Measurements from ENCODE around the gene CAMK2B.

The CAMK2B gene

DNA sequence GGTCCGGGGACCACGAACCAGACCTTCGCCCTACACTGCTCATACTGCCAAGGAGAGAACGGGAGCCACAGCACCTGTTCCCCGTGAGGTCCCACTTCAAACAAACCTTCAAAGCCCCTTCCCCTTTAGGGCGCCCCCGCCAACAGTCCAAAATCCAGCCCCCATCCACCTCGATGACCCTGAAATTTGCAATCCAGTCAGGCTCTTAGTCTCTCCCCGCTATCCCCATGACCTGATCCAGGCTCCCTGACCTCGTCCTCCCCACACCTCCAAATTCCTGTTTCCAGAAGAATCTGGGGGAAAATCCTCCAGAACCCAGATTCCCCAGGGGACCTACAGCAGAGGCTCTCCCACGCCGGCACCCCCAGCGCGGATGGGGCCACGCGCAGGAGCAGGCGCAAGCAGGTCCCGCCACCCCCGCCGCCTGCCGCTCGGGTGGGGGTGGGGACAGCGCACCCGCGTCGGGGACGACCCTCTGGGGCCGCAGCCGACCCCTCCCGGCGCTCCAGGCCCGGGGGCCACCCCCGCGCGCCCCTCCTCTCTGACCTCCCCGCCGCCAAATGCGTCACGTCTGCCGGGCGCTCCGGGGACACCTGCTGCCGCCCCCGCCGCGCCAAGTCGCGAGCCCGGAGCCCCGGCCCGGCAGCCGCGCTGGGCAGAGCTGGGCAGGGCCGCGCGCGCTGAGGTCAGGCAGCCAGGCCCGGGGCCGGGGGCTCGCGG, 753 bp downstream of the CAMK2B start:
- TF ChIP-seq CTCF (conservative IDR thresholded peaks at IDR 0.05; ENCODE audit: low read length): no peak
- no peak for DNase-seq (ENCODE audit: low read depth)
- H3K4me3 ChIP-seq (ENCODE audit: low read length): no peak overlapping the region

- no peak for TF ChIP-seq CTCF (conservative IDR thresholded peaks at IDR 0.05; ENCODE audit: low read length)
- no peak for DNase-seq (ENCODE audit: low read depth)
- no peak overlapping the region for H3K4me3 ChIP-seq (ENCODE audit: low read length)
Observed at GRCh38 chr7:44324204-44324480, 1.3 kb downstream of the CAMK2B start.

DNA sequence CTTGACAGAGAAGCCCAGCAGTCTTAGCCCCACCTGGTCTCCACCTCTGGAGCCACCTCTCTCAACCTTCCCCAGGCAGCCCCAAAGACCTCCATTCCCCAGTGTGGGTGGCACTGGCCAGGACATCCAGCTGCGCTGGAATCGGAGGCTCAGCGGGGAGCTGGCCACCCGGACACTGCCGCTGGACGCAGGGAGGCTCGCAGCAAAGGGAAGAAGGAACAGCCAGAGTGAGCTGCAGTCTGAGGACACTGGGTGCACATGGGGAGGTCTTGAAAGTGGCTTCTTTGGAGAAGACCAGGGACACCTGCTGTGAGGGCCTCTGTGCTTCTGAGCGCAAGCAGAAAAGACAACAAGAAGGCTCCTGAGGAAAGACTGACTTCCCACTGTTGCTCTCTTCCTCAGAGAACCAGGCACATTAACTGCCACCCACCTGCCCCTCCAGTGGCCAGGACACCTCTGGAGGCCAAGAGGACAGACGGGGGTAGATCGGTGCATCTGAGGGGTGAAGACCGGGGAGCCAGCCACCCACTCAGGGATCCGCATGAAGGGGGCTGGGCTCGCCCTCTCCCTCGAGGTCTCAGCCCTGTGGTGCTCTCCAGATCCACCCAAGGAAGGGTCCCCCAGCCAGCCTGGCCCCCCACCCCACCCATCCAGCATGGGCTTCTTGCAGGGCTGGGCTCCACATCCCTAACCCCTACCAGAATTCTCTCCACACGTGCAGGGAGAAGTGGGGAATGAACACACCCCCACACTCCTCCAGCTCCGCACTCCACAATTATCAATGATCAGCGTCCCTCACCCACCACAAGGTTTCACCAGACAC, 1.8 kb downstream of the CAMK2B start:
- no peak for TF ChIP-seq CTCF (conservative IDR thresholded peaks at IDR 0.05; ENCODE audit: low read length)
- no peak for DNase-seq (ENCODE audit: low read depth)
- no peak overlapping the region for H3K4me3 ChIP-seq (ENCODE audit: low read length)

GRCh38 chr7:44322631-44323363, 2.6 kb downstream of the CAMK2B start:
- H3K4me3 ChIP-seq (ENCODE audit: low read length): no peak overlapping the region
- TF ChIP-seq CTCF (conservative IDR thresholded peaks at IDR 0.05; ENCODE audit: low read length): no peak
- DNase-seq (ENCODE audit: low read depth): no peak

GRCh38 chr7:44321796-44322195, 3.6 kb downstream of the CAMK2B start:
- H3K4me3 ChIP-seq (ENCODE audit: low read length): no peak overlapping the region
- DNase-seq (ENCODE audit: low read depth): no peak
- no peak for TF ChIP-seq CTCF (conservative IDR thresholded peaks at IDR 0.05; ENCODE audit: low read length)

DNA sequence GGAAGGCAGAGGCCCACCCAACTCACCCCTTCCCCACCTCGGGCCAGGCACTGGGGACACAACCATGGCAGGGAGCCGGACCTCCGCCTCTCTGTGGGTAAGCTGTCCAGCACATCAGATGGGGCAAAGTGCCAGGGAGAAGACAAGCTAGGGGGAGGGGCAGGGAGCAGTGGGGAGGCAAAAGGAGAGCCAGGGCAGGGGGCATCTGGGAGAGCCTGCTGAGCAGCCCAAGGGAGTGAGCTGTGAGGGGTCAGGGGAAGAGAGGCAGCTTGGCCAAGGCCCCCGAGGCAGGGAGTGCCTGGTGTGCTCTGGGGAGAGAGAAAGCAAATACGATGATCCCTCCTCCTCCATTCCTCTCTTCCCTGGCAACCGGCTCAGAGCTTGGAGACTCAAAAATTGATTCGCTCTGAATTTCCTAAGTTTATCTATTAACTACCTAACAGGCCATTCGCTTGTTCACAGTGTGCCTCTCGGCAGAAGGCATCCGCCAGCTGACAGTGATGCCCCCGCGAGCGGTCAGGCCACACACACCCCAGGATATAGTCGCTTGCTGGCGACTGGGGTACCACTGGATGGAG, 4.5 kb downstream of the CAMK2B start:
- no peak overlapping the region for H3K4me3 ChIP-seq (ENCODE audit: low read length)
- no peak for TF ChIP-seq CTCF (conservative IDR thresholded peaks at IDR 0.05; ENCODE audit: low read length)
- no peak for DNase-seq (ENCODE audit: low read depth)
